Embryonic facial prominence (tissue), 1 donor: ENCODE measurements around the gene EYA2.
"Not testable (repeated sequence)": the region's sequence is repeated elsewhere in the genome, so short reads cannot be mapped to it uniquely, and the experiment has no call there.

ENCODE experiments used
- DNase-seq: peaks from one replicate; pipeline ENCODE4 v3.0.0-alpha.2; 2016; ENCODE audit errors: extremely low spot score

The EYA2 gene

DNA sequence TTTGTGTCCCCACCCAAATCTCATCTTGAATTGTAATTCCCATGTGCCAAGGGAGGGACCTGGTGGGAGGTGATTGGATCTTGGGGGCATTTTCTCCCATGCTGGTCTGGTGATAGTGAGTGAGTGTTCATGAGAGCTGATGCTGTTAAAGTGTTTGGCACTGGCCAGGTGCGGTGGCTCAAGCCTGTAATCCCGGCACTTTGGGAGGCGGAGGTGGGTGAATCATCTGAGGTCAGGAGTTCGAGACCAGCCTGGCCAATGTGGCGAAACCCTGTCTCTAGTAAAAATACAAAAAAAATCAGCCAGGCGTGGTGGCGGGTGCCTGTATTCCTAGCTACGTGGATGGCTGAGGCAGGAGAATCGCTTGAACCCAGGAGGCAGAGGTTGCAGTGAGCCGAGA lies 37.8 kb downstream of the EYA2 start:
- DNase-seq = not testable (repeated sequence)

DNA sequence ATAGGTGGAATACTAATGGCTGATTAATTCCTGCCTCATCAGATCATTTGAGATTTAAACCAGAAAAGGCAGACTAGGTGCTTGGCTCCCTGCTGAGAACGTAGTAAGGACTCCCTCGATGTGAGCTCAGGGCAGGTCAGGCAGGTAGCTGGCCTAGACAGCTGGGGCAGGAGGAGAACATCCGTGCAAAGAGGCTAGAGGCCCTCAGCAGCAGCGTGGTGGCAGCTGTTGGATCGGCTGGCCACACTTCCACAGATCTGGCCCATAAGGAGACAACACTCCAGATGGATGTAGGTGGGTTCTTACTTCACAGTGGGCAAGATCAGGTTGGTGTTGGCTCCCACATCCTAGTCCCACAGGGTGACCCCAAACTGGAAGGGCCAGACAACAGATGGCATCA lies 38.5 kb downstream of the EYA2 start:
- no peak for DNase-seq

DNA sequence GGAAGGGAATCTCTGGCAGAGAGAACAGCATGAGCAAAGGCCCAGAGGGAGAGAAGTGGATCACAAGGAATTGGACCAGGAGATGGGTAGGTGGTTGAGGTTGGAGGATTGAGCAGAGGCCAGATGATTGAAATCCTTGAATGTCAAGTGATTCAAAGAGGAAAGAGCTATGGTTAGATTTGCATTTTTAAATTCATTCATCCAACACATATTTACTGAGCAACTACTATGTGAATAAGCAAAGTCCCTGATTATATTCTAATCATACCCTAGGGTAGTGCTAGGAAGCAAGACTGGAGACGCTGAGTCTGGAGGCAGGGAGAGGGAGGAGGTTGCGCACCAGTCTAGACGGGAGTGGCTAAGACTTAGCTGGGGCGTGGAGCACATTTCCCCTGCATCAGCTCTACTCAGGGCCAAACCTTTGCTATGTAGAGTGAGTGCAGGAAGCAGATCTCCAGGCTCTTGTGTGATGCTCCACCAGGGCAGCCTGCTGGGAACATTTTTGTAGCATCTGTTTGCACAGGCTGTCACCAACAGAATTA lies 40.2 kb downstream of the EYA2 start:
- DNase-seq = no peak

DNA sequence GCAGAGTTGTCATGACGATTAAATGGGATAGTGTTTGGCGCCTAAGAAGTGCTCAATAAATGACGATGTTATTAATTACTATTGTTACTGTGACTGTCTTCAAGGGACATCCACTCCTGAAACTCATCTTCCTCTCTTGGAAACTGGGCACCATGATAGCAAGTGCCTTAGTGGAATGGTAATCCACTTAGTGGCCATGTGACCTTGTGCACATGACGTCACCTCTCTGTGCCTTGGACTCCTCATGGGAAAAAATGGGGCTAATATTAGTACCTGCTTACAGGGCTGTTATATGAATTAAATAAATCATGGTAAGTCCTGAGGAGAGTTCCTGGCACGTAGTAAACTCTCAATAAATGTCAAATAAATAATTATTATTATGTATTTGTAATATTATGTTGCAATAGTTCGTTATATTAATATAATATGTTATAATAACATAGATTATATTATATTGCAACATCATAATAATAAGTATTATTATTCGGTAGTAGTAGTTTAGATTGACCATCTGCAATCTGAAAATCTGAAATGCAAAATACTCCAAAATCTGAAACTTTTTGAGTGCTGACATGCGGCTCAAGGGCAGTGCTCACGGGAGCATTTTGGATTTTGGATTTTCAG lies 40.9 kb downstream of the EYA2 start:
- no peak for DNase-seq

DNA sequence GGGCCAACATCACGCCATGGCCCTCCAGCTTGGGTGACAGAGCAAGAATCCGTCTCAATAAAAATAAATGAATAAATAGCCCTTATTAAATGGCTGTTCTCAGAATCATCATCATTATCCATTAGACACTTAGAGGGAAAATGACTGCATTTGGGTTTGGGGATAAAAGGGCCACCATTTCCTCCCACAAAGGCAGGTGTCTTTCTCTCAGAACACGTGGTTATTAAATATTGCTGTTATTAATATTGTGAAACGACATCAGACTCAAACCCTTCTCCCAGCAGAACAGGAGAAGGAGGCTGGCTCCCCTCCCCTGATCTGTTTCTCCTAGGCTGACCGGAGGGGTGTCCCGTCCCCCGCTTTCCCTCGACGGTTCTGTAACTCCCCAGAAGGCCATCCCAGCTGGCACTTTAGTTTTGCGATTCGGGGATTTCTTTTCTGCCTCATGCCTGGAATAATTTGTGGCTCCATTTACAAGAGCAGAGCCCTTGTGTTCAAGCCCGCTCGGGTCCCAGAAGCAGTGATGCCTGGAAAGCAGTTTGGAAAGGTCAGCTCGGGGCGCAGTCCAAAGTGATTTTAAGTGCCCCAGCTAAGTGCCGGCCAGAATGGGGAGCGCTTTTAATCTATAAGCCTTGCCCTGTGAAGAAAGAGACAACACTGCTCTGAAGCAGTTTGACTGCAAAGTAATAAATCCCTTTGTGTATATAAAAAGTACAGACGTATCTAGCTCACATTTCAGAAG lies 41.9 kb downstream of the EYA2 start:
- no peak for DNase-seq

DNA sequence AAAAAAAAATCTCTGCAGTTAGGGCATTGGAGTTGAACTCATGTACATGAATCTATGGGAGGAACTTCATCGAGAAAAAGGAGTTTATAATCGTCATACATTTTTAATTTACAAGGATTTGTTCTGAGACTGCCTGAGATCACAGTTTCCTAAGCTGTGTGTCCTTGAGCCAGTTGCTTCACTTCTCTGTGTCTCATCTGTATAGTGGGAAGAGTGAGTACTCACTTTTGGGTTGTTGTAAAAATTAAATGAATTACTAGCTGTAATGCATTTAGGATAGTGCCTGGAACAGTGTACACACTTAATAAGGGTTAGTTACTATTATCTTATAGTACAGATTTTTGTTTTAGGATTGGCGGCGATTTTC lies 42.5 kb downstream of the EYA2 start:
- DNase-seq = no peak

DNA sequence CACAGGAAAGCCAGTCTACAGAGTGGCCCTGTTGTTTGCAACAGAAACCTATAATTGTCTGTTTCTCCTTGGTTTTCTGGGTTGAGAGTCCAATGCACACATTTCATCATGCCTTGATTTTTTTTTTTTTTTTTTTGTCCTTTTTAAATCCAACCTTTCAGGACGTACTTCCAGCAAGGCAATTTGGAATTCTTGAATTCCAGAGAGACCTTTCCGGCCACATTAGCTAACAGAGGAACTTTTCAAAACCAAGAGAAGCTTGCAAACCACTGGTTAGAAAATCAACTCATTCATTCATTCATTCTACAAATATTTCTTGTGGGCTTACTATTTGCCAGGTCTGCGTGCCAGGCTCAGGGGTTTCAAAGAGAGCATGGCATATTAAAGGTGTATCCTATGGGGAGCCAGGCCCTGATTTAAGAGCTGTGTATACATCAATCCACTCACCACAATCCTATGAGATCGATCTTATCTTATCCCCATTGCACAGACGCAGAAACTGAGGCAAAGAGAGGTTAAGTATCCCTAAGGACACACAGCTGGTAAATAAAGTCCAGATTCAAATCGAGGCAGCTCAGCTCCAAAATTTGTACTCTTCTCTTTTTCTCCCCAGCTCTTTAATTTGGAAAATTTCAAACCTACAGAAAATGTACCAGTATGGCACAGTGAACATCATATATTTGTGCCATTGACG lies 43.0 kb downstream of the EYA2 start:
- no peak for DNase-seq

DNA sequence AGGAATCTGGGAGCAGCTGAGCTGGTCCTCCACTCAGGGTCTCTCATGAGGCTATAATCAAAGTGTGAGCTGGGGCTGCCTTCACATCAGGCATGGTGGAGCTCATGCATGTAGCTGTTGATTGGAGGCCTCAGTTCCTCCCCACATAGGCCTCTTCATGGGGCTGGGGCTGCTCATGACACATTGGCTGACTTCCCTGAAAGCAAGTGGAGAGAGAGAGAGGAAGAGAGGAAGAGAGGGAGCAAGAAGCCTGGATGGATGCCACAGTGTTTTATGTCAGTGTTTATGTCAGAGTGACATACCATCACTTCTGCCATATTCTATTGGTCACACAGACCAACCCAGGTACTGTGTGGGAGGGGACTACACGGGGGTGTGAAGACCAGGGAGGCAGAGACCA lies 43.8 kb downstream of the EYA2 start:
- DNase-seq = no peak

DNA sequence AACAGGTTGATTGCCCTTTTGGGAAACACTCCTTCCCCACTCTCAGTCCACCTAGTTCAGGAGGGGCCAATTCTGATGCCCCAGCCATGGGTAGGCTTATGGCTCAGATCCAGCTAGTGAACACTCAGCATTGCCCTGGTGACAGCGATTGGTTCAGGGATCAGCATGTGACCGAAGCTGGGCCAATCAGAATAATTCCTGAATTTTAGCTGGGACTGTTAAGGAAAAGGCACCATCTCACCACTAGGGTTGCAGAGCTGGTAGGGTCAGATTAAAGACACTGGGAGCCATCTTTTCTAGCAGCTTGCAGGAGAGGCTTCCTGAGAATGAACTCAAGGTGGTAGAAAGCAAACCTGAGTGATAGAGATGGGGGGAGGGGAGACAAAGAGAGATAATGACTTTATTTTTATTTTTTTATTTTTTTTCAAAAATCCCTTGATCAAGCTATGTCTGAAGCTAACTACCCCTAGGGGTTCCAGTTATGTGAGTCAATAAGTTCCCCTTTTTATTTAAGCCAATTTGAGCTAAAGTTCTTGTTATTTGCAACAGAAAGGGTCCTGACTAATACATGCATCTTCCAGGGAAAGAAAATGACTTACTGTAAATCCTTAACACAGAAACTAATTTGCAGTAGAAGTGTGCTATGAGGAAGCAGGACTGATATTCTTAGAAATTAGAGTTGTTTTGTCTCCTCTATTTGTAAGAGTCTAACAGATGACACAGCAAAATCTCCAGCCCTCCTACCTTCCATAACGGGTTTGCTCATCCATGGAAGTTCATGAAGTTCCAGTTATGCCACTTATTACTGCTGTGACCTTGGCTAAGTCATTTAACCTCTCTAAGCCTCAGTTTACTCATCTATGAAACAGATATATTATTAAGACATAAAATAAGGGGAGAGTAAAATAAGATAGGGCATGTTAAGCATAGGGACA lies 44.7 kb downstream of the EYA2 start:
- DNase-seq = no peak

DNA sequence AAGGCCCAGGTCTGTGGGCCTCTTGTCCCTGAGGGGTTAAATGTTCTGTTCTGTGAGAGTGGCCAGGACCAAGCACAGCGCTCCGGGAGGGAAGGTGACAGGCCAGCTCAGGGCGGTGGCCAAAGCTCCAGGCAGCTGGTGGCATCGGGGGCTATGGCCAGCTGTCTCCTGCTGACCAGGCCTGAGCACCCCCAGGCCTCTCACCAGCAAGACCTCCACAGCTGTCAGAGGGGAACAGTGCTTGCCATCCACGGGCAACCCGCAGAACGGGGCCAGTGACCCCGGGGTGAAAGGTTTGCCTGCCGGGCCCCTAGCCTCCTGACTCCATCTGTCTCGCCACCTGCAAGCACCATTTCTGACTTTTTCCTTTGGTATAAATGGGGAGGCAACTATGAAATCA lies 46.0 kb downstream of the EYA2 start:
- no peak for DNase-seq

DNA sequence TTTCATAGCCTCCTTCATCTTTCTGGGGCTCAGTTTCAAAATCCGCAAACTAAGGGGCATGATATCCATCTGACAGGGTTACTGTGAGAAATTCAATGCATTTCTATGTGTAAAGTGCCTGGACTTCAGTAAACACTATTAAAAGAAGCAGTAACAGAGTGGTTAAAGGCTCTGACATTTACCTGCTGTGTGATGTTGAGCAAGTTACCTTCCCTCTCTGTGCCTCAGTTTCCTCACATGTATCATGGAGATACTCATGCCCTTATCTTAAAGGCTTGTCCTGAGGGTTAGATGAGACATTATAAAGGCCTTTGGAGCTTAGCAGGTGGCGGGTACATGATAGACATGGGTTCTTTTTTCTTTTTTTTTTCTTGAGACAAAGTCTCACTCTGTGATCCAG lies 46.8 kb downstream of the EYA2 start:
- no peak for DNase-seq

DNA sequence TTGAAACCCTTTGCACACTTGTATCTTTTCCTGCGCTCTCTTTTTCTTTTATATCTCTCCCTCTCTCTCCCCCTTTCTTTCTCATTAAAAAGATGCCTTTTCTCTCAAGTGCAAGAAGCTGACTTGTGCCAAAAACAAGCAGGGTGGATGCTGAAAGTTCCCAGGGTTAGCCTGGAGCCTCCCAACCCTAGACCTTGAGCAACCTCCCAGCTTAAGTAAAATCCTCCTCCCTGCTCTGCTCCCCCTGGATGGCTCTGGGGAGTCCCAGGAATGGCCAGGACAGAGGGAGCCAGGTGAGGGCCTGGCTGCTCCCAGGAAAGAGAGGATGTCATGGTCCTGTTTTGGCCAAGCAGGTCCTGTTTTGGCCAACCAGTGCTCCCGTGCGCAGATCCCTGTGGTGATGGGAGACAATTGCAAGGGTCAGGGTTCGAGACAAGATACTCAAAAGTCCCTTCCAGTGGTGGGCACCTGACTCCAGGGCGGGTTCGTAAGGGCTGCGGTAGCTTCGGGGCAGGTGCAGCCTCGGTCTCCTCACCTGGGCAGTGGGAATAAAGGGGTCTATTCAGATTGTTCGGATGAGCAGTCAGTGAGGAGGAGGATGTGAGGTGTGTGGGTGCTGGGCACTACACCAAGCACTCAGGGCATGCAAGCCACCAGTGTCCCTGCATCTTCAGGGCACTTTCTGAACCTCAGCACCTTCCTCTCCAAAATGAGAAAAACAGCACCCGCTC lies 49.4 kb downstream of the EYA2 start:
- no peak for DNase-seq

DNA sequence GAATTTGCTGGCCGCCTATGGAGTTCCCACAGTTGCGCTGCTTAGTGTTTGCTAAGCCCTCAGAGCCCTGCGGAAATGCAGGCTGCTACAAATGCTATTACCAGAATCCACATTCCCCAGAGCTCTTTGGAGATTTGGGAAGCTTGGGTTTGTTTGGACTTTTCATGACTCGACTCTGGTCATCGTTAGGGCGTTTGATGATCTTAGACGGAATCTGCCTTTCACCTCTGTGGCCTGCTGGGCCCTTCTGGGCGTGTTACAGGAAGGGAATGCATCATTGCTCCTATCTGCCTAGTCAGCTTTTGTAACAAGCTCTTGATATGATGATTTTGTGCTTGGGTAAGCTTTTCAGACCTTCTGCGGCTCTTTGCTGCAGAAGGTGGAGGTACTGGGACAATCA lies 50.8 kb downstream of the EYA2 start:
- DNase-seq = no peak

DNA sequence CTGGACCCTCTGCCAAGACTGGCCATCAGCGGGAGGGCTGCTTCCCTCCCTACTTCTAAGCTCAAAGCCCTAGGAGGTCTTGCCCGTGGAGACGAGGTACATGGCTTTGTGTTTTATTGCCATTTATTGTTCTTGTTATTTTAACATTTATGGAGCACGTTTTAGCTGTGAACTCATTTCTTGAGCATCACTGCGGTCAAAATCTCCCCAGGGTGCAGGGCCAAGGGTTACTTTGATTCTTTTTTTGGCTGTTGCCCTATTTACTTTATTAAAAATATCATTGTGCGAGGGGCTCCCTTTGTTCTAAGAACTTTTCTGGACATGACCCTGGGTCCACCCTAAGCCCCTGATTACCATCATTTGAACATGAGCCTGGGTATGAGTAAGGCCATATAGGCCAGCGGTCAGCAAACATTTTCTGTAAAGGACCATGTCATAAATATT lies 51.6 kb downstream of the EYA2 start:
- no peak for DNase-seq

DNA sequence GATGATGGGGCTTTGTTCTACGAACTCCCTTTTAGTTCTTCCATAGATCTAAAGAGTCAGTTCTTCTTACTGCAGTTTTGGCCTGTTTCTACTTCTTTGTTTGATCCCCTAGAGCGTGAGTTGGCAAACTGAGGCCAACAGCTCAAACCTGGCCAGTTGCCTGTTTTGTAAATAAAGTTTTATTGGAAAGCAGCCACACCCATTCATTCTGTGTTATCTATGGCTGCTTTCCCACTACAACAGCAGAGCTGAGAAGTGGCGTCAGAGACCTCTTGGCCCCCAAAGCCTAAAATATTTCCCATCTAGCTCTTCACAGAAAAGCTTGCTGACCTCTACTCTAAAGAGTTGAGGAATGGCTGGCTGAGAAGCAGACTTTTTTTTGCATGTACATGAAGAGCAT lies 52.2 kb downstream of the EYA2 start:
- no peak for DNase-seq

DNA sequence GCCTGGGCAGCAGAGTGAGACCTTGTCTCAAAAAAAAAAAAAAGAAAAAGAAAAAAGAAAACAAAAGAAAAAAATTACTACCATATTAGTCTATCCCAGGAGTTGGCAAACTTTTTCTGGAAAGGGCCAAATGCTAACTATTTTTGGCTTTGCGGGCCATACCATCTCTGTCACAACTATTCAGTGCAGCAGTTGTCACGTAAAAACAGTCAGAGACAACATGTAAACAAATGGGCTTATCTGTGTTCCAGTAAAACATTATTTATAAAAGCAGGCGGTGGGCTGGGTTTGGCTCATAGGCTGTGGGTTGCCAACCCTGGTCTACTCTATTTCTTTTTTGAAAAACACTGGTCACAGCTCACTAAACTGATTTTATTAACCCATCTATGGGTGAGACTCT lies 53.4 kb downstream of the EYA2 start:
- DNase-seq = no peak

DNA sequence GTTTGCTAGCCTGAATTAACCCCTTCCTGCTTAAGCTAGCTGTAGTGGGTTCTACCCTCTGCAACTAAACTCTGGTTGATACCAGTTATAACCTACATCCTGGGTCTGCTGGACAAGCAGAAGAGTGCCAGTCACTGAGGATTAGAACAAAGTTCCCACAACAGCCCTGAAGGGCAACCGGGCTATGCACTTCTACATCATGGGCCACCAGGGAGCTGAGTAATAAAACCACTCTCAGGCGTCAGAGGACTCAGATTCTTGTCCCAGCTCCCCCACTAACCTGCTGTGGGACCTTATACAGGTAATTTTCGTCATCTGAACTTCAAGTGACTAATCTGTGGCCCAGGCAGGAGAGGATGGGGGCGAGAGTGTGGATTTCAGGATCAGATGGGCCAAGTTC lies 56.8 kb downstream of the EYA2 start:
- no peak for DNase-seq

DNA sequence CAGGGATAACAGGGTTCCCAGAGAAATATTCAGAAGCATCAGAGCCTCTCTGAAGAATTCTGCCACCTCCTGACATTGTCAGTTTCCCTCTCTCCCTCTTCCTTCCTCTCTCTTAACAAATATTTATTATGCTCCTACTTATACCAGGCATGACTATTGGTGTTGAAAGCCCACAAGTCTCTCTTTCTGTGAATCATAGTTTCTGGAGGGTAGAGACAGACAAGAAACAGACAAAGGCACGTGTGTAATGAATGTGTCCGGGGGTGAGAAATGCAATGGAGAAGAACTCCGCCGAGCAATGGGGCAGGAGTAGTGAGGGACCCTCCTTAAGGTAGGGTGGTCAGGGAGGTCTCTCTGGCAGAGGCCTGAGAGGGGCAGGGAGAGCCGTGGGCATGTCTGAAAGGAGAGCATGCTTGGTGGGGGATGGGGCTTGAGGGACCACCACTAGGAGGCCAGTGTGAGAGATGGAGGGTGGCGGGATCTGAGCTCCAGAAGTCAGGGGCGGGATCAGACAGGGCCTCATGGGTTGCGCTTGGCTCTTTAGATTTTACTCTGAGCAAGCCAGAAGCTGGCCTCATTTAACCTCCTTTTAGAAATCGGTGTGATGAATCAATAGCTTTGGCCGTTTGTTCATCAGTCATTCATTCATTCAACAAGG lies 57.3 kb downstream of the EYA2 start:
- DNase-seq = no peak

DNA sequence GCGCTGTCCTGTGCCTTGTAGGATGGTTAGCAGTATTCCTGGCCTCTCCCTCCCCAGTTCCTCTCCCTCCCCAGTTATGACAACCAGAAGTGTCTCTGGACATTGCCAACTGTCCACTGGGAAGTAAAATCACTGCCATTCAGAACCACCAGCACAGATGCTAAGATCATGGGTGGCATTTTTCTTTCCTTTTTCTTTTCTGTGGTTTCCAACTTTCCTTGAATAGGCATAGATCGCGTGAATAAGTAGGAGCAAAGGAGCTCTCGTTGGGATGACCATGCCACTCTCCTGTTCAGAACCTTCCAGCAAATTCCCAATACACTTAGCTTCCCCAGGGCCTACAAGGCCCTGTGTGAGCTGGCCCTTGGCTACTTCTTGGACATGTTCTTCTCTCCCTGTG lies 59.0 kb downstream of the EYA2 start:
- no peak for DNase-seq

DNA sequence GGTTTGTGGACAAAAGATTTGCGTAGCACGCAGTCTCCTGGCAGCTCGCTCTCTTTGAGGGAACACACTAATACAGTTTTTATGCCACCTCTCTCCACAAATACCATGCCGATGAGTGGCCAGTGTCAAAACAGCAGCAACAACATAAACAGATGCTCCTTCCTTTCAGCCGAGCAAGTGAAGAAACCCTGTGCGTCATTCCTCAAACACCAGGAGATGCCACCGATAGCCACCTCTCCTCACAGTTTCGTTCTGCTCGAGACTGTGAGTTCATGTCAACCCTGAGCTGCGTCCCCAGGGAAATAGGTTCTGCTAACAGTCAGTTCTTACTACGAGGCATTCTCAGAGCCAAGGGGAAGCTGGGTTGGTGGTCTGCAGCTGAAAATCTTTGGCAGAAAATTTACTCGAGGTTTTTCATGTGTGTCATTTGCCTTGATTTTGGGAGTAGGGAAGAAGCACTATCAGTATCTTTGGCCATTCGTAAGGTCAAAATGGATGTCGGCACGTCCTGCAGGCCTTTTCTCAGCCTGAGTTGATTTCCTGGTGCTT lies 59.9 kb downstream of the EYA2 start:
- no peak for DNase-seq
